Activated T-cell treated with anti-CD3 and anti-CD28 coated beads, Interleukin-2, amount 50 U/mL, for 1 hour (primary cell): Measurements from ENCODE around the gene DOK6.
"Not testable (repeated sequence)": the region's sequence is repeated elsewhere in the genome, so short reads cannot be mapped to it uniquely, and the experiment has no call there.

ENCODE experiments used
- DNase-seq: peaks from one replicate; pipeline ENCODE4 v3.0.0-alpha.2; 2020

DOK6 gene

DNA sequence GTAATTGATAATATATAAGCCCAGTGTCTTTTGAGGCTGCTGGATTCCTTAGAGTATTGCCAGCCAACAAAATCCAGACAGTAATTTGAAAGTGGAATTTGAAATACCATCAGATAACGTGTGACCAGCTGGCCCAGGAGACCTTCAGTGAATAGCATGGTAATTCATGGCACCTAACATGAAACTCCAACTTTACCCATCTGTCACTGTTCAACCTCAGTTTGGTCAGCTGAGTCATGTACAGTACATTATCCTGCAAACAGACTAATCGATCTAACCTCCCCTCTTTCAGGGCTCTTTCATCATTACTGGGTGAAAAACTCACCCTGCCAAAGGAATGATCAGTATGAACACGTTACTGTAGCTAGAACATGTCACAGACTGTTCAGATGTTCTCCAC lies 230.6 kb downstream of the DOK6 start:
- no peak for DNase-seq

DNA sequence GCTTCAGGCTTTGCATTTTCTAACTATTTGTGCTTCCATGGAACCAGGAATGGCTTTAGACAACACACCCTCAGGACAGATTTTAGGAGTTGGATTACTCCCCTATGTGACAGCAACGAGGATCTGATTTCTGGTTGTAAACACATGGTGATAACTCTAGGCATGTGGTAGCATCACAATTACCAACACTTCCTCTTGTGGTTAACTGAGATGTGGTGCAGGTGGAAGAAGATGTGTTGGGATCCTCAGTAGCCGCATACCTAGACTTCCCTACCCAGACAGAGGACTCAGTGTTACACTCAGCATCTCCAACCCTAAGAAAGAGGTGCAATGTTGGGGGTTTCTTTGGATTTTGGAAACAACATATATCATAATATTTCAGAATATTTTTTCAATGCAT lies 234.8 kb downstream of the DOK6 start:
- DNase-seq = no peak

DNA sequence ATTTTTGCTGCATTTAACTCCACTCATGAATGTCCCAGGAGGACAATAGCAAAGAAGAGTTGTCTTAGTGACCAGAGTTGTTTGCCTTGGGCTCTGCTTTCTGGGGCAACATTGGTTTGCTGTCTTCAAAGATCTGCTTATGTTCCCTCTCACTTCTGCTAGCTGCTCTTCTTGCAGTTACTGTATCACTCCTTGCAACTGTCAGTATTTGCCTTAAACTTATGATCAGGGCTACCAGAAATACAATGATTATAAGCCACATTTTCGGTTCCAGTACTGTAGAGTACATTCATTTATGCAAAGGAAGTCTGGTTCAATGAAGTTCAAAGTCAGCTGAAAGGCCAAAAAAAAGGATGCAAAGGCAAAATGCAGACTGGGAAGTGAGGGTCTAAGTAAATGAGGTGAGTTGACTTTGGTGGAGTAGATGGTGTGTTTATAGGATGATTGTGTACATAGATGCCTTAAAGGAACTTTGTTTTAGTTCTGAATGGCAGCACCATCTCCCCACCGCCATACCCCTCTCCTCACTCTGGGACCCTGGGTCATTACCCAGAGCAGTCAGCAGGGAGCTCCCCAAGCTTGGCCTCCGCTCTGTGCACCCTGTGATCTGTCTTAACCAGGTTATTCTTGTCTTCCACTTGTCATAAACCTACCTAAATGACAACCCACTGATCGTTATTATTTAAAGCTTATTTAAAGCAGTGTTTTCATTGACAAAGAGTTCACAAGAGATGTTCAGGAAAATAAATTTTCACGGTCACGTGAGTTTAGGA lies 236.0 kb downstream of the DOK6 start:
- peak; percentile 21 for DNase-seq

DNA sequence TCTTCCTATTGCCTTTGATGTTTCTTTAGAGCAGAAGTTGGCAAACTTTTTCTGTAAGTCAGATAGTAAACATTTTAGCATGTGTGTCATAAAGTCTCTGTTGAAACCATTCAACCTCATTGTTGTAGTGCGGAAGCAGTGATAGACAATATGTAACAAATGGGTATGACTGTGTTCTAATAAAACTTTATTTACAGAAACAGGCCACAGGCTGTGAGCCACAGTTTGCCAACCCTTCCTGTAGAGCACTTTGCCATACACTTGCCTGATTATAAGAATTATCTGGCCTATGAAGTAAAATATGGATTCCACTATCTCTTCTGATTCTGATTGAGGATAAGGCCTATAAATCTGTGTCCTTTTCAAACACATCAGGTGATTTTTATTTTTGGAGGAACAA lies 237.4 kb downstream of the DOK6 start:
- no peak for DNase-seq

DNA sequence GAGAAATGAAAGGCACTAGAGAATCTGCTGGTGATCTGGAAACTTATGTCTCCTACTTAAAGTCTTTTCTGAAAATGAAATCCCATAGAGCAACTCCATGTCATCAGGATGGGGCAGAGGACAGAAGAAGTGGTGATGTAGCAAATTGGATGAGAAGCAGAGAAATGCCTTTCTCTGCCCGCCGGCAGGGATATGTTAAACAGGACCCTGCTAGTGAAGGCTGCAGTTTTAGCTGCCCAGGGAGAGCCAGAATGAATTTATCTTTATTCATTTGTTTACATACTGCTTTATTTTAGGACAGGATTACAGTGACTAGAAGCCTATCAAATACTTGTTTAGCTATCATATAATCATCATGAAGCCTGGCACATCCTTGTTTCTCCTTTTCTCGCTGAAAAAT lies 247.0 kb downstream of the DOK6 start:
- DNase-seq = no peak

DNA sequence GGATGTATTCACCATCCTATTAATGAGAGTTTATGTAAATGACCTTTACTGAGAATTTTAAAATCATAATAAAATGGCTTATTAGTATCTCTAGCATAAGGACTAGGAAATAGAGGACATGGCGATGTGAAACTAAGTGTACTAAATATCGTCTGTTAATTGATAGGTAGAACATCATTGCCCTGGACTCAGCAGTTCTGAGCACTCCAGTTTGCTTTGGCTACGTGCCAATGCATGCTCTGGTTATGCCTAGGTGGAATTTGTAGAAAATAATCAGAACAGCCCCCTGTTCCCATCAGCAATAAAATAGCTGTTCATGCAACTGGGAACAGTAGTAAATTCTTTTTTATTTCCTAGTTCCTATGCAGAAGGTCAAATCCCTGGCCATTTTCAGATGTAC lies 247.8 kb downstream of the DOK6 start:
- no peak for DNase-seq

DNA sequence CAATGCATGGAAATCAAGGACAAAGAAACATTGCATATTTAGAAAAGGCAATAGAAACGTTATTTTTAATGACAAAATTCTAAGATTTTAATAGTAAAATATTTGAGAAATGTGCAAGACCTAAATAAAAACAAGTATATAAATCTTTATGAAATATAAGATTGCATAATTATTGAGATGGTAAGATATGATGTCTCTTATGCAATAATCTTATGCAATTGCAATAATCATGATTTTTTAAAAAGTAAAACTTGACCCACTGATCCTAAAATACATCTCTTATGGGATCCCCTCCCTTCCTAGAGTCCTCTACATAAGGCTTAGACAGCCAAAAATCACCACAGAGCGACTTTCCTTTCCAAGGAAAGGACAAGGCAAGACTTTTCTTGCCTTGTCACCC lies 249.0 kb downstream of the DOK6 start:
- DNase-seq = no peak

DNA sequence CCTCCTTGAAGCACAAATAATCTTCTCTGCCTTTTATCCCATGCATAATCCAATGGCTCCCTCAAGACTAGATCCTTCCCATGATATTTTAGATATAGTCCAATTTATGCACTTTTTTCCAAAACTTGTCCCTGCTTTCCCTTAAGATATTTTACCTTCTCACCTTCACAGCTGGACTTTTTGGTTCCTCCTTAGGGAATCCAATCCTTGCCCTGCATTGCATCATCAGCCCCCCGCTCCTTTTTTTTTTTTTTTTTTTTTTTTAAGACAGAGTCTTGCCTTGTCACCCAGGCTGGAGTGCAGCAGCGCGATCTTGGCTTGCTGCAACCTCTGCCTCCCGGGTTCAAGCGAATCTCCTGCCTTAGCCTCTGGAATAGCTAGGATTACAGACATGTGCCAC lies 250.6 kb downstream of the DOK6 start:
- no peak for DNase-seq

DNA sequence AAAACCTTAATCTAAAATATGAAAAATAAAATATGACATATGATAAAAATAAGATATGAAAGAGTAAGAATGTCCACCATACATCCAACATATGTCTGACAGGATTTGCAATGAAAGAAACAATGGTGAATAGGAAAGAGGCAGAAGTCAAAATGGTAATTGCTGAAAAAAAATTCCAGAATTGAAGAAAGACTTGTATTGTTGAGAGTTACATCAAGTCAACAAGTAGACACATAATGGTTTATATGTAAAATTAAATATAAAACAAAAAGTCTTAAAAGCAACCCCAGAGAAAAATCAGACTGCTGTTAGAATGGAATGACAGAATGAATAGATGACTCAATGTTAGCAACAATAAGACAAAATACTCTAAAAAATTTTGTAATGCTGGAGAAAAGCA lies 255.1 kb downstream of the DOK6 start:
- no peak for DNase-seq

DNA sequence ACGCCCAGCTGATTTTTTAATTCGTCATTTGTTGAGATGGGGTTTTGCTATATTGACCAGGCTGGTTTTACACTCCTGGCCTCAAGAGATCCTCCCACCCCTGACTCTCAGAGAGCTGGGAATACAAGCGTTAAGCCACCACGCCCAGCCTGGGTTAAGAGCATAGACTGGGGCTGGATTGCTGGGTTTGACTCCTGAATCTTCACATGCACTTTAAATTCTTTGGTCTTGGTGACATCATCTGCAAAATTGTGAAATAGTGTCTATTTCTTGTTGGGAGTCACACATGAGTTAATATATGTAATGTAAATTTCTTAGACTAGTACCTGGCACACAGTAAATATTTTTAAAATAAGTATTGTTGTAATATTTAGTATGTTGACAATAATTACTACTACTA lies 257.4 kb downstream of the DOK6 start:
- DNase-seq = no peak

DNA sequence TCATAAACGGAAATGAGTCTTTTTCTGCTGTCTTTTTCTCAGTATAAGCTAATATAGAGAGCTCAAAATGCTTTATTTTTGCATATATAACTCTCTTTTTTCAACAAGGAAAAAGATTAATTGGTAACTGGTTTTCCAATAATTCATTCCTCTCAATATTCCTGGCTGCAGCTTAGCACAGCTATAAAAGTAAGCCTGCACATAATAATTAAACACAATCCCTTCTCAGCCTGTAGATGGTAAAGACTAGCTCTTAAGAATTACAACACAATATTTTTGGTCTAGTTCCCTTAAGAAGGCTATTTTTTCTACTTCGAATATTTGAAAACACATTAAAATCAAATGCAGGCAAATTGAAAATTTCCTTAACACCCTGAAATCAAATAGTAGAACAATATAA lies 258.0 kb downstream of the DOK6 start:
- DNase-seq = no peak

DNA sequence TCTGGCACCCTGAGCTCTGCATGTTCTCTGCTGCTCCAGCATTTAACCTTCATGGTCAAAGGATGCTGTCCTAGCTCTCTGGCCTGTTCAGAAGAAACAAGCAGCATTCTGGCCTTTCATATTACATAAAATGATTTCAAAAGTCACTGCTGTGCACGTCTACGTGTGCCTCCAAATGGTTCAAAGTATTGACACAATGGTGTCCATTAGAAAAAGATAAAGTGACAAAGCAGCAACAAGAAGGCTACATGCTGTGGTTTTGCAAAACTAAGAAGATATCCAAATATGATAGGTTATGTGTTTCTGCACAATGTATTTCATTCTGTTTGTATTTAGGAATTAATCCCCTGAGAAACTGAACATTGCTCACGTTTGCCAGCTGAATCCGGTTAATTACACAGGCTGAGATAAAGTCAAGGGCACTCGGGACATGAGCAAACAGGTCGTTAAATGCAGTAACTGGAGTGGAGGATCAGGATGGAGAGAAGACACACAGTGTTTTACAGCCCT lies 258.5 kb downstream of the DOK6 start:
- DNase-seq = no peak

DNA sequence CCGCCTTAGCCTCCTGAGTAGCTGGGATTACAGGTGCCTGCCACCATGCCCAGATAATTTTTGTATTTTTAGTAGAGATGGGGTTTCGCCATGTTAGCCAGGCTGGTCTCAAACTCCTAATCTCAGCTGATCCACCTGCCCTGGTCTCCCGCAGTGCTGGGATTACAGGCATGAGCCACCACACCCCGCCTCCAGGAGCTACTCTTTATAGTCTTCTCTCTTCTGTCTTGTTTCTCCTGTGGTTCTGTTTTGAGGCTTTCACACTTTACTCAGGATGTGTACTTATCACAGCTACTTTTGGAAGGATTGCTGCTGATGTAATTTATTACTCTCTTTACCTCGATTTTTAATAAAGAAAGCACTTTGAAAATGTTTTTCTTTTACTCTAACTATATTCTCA lies 261.4 kb downstream of the DOK6 start:
- DNase-seq = not testable (repeated sequence)

DNA sequence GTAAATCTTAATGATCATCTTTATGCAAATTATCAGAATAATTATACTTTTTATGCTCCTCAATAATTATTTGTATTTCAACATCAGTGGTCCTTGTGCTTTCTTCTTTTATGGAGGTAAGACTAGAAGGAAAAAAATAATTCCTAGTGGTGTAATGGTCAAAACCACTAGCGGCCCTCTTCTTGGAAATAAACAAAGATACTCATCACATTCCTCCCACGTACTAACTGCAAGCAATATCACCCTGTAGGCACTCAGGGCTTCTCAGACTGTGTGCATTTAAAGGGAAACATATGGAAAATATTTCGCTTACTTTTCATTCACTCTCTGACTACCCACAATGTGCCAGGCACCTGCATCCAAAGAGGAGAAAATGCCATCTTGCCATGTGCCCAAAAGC lies 263.7 kb downstream of the DOK6 start:
- DNase-seq = no peak

DNA sequence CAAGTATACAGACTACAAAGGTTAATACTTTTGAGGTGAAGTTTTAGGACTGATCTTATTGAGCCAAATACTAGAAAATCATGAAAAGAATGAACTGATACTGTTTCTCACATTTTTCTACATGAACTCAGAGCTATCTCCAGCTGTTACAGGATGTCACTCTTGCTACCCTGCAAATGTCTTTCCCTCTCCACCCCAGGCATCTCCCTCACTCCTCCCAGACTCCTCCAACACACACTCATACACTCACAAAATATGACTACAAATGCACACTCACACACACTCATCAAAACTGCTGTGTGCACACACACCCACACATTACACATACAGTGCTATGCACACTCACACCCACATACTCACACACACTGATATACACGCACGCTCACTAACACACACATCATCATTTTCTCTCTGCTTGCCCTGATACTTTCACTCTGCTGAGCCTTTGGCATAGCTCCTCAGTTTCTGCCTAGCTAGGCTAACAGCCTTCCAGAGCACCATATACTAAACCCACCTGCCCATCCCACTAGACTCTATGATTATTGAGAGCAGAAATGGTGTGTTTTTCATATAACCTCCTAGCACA lies 273.7 kb downstream of the DOK6 start:
- no peak for DNase-seq

DNA sequence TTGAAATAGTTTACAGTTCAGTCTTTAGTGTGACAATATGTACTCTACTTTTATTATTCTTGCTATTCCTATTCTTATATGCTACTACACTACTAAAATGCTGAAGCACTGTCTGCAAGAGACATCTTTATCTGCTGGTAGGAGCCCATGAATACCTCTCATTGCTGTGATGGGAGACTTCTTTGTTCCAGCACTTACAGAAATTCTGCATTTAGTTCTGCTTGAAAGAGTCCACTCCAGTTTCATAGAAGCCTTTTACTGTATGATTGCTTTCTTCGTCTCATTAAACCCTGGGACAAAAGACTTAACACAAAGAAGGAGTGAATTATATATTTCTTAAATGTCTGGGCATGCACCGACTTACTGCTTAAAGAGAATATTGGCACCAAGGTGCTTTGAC lies 274.3 kb downstream of the DOK6 start:
- no peak for DNase-seq

DNA sequence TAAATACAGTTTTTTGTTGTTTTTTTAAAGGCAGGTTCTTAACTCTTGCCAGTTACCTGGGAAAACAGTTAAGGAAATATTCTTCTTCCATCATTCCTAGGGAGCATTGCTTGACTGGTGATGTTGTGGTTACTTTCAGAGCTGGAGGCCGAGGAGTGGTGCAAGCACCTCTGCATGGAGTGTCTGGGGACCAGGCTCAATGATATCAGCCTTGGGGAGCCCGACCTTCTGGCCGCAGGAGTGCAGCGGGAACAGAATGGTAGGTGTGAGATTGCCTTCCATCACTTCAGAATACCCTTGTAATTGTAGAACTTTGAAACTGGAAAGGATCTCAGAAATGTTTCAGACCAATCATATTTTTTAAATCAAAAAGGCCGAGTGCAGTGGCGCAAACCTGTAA lies 276.9 kb downstream of the DOK6 start:
- no peak for DNase-seq

DNA sequence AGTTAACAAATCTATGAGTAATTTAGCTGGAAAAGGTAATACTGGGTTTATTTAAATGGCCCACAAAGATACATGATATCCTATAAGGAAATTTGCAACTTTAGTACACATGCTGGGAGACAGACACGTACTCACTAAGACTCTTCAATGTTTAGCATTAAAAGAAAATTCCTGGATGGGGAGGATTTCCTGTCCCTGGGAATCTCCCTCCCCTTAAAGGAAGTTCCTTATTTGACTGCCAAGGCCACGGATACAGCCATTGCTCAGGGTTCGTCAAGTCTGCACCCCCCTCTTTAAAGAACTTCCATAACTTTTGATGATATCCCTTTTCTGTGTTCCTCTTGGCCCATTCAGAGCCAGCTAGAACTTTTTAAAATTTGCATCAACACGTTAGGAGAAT lies 279.4 kb downstream of the DOK6 start:
- no peak for DNase-seq

DNA sequence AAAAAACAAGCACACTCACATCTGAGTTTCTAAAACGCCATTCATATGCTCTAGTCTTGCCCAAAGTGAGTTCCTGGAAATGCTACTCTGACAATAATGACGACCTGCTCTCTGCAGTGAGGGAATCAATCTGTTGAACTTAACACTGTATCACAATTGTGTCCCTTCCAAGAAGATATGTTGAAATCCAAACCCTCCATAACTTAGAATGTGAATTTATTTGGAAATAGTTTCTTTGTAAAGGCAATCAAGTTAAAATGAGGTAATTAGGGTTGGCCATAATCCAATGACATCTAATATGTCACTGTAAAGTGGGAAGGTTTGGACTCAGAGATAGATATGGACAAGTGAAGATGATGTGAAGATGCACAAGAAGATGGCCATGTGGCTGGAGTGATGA lies 282.5 kb downstream of the DOK6 start:
- DNase-seq = no peak

DNA sequence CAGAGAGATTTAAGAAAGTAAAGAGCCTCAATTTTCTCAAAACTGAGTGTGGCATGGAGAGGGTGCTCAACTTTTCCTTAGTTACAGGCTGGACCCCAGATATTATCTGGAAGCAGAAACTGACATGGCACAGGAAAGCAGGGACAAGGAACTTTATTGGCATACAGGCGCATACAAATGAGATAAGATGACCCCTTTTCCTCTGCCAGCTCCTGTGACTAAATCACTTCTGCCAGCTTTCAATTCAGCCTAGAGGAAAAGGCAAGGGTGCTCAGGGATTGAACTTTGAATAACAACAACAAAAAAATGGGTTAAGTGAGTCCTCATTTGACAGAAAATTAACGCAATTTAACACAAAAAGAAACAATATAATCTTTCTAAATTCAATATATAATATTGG lies 284.1 kb downstream of the DOK6 start:
- DNase-seq = no peak

DNA sequence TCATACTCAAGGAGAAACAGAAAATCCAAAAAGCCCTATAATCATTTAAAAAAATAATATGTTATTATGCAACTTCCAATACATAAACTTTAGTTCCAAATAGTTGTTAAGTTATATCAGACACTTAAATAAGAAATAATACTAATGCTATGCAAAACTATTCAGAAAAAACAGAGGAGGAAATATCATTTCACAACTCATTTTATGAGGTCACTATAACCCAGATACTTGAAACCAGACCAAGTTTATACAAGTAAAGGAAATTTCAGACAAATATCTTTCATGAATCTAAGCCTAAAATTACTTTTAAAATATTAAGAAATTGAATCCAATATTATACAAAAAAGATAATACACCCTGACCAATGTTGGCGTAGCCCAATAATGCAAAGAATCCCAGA lies 286.2 kb downstream of the DOK6 start:
- DNase-seq = no peak

DNA sequence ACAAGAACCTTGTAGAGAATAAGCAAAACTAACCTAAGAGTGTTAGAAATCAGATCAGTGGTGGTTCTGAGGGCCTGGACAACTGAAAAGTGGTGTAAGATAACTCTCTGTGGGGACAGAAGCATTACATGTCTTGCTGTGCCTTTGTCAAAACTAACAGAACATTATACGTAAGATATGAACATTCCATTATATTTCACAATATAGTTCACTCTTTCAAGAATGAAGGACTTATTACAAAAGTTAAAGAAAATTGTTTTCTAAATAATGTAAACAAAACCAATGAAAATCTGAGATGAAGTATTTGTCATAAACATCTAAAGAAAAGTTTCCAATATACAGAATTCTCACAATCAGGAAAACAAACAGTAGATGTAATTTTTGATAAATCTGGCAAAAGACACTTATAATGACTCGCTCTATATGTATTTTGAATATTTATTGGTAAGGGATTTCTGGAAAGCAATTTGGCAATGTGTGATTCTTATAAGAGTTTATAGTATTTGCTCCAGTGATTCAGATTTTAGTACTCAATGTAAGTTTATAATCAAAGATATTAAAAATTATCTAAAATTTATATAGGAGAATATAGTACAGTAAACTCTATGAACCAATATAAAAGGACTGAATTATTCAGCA lies 288.6 kb downstream of the DOK6 start:
- DNase-seq = no peak

DNA sequence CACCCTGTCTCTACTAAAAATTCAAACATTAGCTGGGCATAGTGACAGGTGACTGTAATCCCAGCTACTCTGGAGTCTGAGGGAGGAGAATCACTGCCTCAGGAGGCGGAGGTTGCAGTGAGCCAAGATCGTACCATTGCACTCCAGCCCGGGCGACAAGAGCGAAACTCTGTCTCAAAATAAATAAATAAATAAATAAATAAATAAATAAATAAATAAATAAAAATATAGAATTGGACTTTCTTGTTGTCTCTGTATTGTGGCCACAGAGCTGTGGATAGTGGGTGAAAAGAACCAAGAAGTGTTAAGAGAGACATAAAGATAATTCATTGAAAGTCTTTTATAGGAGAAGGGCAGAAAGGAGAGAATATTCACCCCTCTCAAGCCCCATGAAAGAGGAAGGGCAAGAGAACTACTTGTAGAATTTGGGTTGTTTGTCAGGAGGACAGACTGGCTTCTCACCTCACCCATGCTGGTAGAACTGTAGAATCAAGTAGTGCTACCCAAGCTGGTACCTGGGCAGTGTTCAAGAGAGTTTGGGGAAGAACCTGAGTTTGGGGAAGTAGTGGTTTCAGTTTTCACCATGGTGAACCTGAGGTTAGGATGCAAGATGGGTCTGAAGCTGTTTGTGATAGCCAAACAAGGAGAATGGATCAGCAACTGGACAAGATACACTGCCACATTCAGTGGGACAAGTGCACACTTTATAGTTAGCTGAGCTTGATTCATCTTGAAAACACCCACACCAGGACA lies 290.5 kb downstream of the DOK6 start:
- DNase-seq = no peak

DNA sequence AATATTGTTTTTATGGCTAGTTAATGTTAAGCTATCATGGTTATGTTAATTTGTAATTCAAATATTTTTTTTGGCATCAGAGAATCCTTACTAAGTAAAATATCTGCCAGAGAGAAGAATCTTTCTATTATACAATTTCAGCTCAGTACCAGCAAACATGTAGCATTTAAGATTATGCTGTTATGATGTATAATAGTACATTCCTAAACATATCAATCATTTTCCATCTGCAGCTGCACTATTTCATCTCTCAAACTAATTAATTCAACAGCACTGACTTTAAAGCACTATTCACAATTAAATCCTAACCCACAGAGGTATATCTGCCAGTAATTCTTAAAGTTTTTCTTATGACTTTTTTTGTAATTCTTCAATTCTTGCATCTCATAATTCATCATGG lies 296.4 kb downstream of the DOK6 start:
- DNase-seq = no peak
